ENCODE results near the gene JAKMIP2.

The JAKMIP2 gene

GRCh38 chr5:147564124-147564486, 218.4 kb downstream of the JAKMIP2 start:
- no peaks in the 10 kb centered on the region for H3K4me1 ChIP-seq (ENCODE audit: control insufficient read depth in 1 of 2, insufficient read depth in 1 of 2, low read depth in 1 of 2, low read length in 1 of 2)
- peaks cover under 1% of the 10 kb centered on the region for H3K27me3 ChIP-seq
- no peak overlapping the region for H3K4me3 ChIP-seq (ENCODE audit: low read depth in 1 of 2, low read length in 1 of 2)
- no peak for TF ChIP-seq CTCF (IDR thresholded peaks at IDR 0.05)
- H3K27ac ChIP-seq, result no peak overlapping the region
- no peaks in the 10 kb centered on the region for H3K9me3 ChIP-seq
- H3K36me3 ChIP-seq, result no peaks in the 10 kb centered on the region

- no peak overlapping the region for H3K4me3 ChIP-seq (ENCODE audit: low read depth in 1 of 2, low read length in 1 of 2)
- no peaks in the 10 kb centered on the region for H3K4me1 ChIP-seq (ENCODE audit: control insufficient read depth in 1 of 2, insufficient read depth in 1 of 2, low read depth in 1 of 2, low read length in 1 of 2)
- no peaks in the 10 kb centered on the region for H3K9me3 ChIP-seq
- no peak overlapping the region for H3K27ac ChIP-seq
- peaks cover 5% of the 10 kb centered on the region for H3K27me3 ChIP-seq
- TF ChIP-seq CTCF (IDR thresholded peaks at IDR 0.05), result no peak
- H3K36me3 ChIP-seq, result no peaks in the 10 kb centered on the region
Measured at GRCh38 chr5:147563466-147564123, 218.9 kb downstream of the JAKMIP2 start.

GRCh38 chr5:147561435-147561834, 221.1 kb downstream of the JAKMIP2 start:
- Histone ChIP-seq H3K36me3 (no peaks in the 10 kb centered on the region), H3K9me3 (no peaks in the 10 kb centered on the region), H3K27me3 (peaks cover 8% of the 10 kb centered on the region), H3K4me3 (ENCODE audit: low read depth in 1 of 2, low read length in 1 of 2) (no peak overlapping the region), H3K4me1 (ENCODE audit: control insufficient read depth in 1 of 2, insufficient read depth in 1 of 2, low read depth in 1 of 2, low read length in 1 of 2) (no peaks in the 10 kb centered on the region), H3K27ac (no peak overlapping the region)
- TF ChIP-seq CTCF (IDR thresholded peaks at IDR 0.05), result no peak

GRCh38 chr5:147560718-147561331, 221.7 kb downstream of the JAKMIP2 start:
- Histone ChIP-seq H3K27ac (no peak overlapping the region), H3K36me3 (no peaks in the 10 kb centered on the region), H3K4me1 (ENCODE audit: control insufficient read depth in 1 of 2, insufficient read depth in 1 of 2, low read depth in 1 of 2, low read length in 1 of 2) (no peaks in the 10 kb centered on the region), H3K9me3 (no peaks in the 10 kb centered on the region), H3K4me3 (ENCODE audit: low read depth in 1 of 2, low read length in 1 of 2) (no peak overlapping the region), H3K27me3 (peaks cover 8% of the 10 kb centered on the region)
- no peak for TF ChIP-seq CTCF (IDR thresholded peaks at IDR 0.05)

- no peak overlapping the region for H3K27ac ChIP-seq
- H3K9me3 ChIP-seq, result no peaks in the 10 kb centered on the region
- no peak for TF ChIP-seq CTCF (IDR thresholded peaks at IDR 0.05)
- no peaks in the 10 kb centered on the region for H3K36me3 ChIP-seq
- H3K27me3 ChIP-seq, result peaks cover 8% of the 10 kb centered on the region
- H3K4me3 ChIP-seq (ENCODE audit: low read depth in 1 of 2, low read length in 1 of 2), result no peak overlapping the region
- H3K4me1 ChIP-seq (ENCODE audit: control insufficient read depth in 1 of 2, insufficient read depth in 1 of 2, low read depth in 1 of 2, low read length in 1 of 2), result no peaks in the 10 kb centered on the region
Measured at GRCh38 chr5:147559749-147560148, 222.8 kb downstream of the JAKMIP2 start.

All from neutrophil (primary cell).